ENCODE measurements around the gene METTL3.
"Not testable (repeated sequence)": the region's sequence is repeated elsewhere in the genome, so short reads cannot be mapped to it uniquely, and the experiment has no call there.

Gene METTL3

GRCh38 chr14:21510735-21511657 lies at the start of gene METTL3:
TSS of gene METTL3 (minus strand) at chr14:21511340. CDS start at chr14:21511223, 117 bp downstream.
- Mint-ChIP-seq H3K9me3 (no peaks in the 10 kb centered on the region), H3K36me3 (peaks cover 11% of the 10 kb centered on the region), H3K4me3 (peak within 1 kb of the TSS; percentile 97), H3K27me3 (no peaks in the 10 kb centered on the region), H3K27ac (peak within 1 kb of the TSS; percentile 95), H3K4me1 (peaks cover 34% of the 10 kb centered on the region)
- peak; percentile 100 for ATAC-seq

DNA sequence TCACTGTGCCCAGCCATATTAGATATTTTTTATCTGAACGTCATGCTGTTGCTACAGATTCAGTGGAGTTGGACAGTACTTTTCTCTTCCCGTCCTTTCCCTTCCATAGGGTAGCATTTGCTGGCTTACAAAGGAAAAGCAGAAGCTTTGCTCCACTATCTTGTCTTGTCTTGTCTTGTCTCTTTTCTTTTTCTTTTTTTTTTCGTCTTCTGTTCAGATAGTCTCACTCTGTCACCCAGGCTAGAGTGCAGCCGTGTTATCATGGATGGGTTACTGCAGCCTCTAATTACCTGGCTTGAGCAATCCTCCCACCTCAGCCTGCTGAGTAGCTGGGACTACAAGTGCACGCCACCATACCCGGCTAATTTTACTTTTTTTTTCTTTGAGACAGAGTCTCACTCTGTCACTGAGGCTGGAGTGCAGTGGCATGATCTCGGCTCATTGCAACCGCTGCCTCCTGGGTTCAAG lies 47.6 kb upstream of the METTL3 start:
- H3K4me3 Mint-ChIP-seq: no peak overlapping the region
- no peaks in the 10 kb centered on the region for H3K27me3 Mint-ChIP-seq
- no peaks in the 10 kb centered on the region for H3K36me3 Mint-ChIP-seq
- H3K9me3 Mint-ChIP-seq: no peaks in the 10 kb centered on the region
- ATAC-seq: no peak
- no peak overlapping the region for H3K27ac Mint-ChIP-seq
- H3K4me1 Mint-ChIP-seq: peaks cover 6% of the 10 kb centered on the region

GRCh38 chr14:21557084-21557901 lies 46.2 kb upstream of the METTL3 start:
- Mint-ChIP-seq H3K27ac (no peak overlapping the region), H3K36me3 (no peaks in the 10 kb centered on the region)
- peak; percentile 64 for ATAC-seq

DNA sequence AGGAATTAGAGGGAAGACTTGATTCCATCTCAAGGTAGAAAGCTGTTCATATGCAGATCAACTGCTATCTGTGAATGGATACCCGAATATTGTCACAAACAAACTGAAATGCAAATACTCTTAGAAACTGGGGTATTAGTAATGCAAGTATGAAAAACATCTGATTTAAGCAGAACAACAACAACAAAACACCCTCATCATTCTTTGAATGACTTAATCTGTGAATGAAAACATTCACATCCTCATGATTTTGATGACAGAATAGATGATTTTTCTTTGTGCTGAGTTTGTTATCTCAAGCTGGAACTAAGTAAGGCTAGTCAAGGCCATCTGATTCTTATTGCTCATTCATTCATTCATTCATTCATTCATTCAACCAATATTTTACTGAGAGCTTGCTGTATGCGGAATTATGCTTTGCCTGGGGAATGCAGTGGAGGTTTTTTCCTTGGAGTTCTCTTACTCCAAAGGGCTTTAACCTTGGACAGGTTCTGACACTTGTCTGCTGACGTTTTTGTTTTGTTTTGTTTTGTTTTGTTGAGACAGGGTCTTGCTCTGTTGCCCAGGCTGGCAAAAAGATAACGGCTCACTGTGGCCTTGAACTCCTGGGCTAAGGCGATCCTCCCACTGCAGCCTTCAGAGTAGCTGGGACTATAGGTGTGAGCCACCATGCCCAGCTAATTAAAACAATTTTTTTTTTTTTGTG lies 45.4 kb upstream of the METTL3 start:
- Mint-ChIP-seq H3K27ac (no peak overlapping the region), H3K36me3 (no peaks in the 10 kb centered on the region), H3K4me1 (peaks cover 6% of the 10 kb centered on the region), H3K4me3 (no peak overlapping the region), H3K27me3 (peaks cover 10% of the 10 kb centered on the region), H3K9me3 (no peaks in the 10 kb centered on the region)
- ATAC-seq: no peak

More at GRCh38 chr14:21557084-21557901, 46.2 kb upstream of the METTL3 start:
- peaks cover 9% of the 10 kb centered on the region for H3K27me3 Mint-ChIP-seq
- peak overlapping the region; percentile 1 for H3K4me3 Mint-ChIP-seq
- peaks cover 6% of the 10 kb centered on the region for H3K4me1 Mint-ChIP-seq
- H3K9me3 Mint-ChIP-seq: no peaks in the 10 kb centered on the region

- Mint-ChIP-seq H3K4me3 (no peak overlapping the region), H3K36me3 (no peaks in the 10 kb centered on the region), H3K27ac (no peak overlapping the region), H3K27me3 (peaks cover 10% of the 10 kb centered on the region), H3K9me3 (no peaks in the 10 kb centered on the region), H3K4me1 (peaks cover 6% of the 10 kb centered on the region)
- ATAC-seq: no peak
Measured at GRCh38 chr14:21553266-21553665, 42.1 kb upstream of the METTL3 start.

DNA sequence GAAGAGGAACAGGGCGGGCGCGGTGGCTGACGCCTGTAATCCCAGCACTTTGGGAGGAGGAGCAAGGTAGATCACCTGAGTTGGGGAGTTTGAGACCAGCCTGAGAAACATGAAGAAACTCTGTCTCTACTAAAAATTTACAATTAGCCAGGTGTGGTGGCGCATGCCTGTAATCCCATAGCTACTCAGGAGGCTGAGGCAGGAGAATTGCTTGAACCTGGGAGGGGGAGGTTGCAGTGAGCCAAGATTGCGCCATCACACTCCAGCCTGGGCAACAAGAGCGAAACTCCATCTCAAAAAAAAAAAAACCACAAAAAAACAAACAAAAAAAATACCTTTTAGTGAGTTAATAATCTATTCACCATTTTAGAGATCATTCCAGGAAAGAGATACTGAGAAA lies 33.4 kb upstream of the METTL3 start:
- H3K36me3 Mint-ChIP-seq, H3K4me1 Mint-ChIP-seq, H3K9me3 Mint-ChIP-seq, H3K27ac Mint-ChIP-seq, H3K4me3 Mint-ChIP-seq, ATAC-seq: not testable (repeated sequence)
- peaks cover 17% of the 10 kb centered on the region for H3K27me3 Mint-ChIP-seq

DNA sequence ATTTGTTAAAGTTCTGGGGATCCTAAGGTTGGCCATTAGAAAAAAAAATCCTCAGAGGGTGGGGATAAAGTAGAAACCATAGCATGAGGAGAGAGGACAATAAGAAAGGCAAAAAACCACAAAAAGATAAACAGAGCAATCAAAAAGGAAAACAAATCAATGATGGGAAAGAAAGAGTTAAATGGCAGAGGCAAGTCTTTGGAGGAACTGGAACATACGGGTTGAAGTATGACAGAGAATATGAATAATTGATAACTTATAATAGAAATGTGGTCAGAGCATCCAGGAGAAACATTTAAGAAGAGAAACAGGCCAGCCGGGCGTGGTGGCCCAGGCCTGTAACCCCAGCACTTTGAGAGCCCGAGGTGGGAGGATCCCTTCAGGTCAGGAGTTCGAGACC lies 32.8 kb upstream of the METTL3 start:
- Mint-ChIP-seq H3K9me3 (no peaks in the 10 kb centered on the region), H3K27me3 (peaks cover 23% of the 10 kb centered on the region), H3K27ac (no peak overlapping the region), H3K4me1 (no peaks in the 10 kb centered on the region), H3K4me3 (no peak overlapping the region), H3K36me3 (no peaks in the 10 kb centered on the region)
- no peak for ATAC-seq

DNA sequence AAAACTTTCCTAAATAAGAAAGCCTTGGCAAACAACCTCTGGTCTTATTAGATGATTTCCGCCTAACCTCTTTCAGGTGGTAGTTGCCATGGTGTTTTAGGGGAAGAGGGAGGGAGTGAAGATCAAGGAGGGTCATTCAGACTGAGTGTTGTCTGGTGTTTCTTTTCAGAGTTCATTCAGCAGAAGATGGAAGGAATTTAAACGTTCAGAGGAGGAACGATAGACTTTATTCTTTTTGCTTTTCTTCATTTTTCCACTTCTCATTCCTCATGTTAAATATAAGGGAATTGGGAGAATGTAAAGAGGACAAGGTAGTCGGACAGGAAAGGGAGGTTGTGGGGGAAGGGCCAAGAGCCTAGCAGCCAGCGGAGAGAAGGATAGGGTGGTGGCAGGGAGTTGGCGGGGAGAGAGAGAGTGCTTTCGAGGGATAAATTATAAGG lies 32.4 kb upstream of the METTL3 start:
- Mint-ChIP-seq H3K4me3 (no peak overlapping the region), H3K4me1 (no peaks in the 10 kb centered on the region), H3K36me3 (no peaks in the 10 kb centered on the region), H3K27me3 (peaks cover 27% of the 10 kb centered on the region), H3K27ac (no peak overlapping the region), H3K9me3 (no peaks in the 10 kb centered on the region)
- no peak for ATAC-seq

DNA sequence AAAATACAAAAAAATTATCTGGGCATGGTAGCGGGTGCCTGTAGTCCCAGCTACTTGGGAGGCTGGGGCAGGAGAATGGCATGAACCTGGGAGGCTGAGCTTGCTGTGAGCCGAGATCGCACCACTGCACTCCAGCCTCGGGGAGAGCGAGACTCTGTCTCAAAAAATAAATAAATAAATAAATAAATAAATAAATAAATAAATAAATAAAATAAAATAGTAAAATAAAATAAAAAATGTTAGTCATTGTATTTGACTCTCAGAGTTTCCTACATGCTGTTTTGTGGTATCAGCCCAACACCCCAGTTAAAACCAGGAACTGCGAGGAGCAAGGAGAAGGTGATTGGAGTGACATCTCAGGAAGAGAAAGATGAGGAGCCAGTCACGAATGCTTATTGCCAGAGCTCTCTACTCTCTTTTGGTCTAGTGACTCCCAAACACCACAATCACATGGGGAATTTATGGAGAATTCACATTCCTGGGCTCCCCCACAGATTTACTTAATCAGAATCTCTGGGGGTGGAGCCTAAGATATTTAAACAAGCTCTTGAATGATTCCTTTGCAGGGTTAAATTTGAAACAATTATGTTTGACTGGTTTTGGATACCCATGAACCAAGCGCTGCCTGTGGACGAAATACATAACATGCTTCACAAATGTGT lies 30.4 kb upstream of the METTL3 start:
- H3K9me3 Mint-ChIP-seq: no peaks in the 10 kb centered on the region
- no peak overlapping the region for H3K27ac Mint-ChIP-seq
- H3K36me3 Mint-ChIP-seq: no peaks in the 10 kb centered on the region
- no peak for ATAC-seq
- no peak overlapping the region for H3K4me3 Mint-ChIP-seq
- H3K4me1 Mint-ChIP-seq: peaks cover 9% of the 10 kb centered on the region
- H3K27me3 Mint-ChIP-seq: peaks cover 42% of the 10 kb centered on the region

- no peak for ATAC-seq
- H3K4me3 Mint-ChIP-seq: no peak overlapping the region
- H3K27me3 Mint-ChIP-seq: peaks cover 64% of the 10 kb centered on the region
- H3K9me3 Mint-ChIP-seq: no peaks in the 10 kb centered on the region
- H3K27ac Mint-ChIP-seq: no peak overlapping the region
- no peaks in the 10 kb centered on the region for H3K36me3 Mint-ChIP-seq
- peaks cover 13% of the 10 kb centered on the region for H3K4me1 Mint-ChIP-seq
Measured at GRCh38 chr14:21539189-21539940, 28.2 kb upstream of the METTL3 start.

DNA sequence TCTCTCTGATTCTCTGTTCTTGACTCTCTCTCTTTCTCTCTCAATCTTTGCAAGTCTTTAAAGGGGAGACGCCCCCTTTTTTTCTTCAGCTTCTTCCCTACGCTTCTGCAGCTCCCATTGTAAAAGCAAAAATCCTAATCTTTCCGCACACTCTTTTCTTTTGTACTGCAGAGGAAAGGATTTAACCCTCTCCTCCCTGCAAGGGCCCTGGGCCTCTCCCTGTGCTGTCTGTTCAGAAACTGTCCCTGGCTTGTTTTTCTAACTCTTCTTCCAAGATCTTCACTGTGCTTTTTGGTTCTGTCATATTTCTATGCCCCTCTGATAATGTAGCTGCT lies 25.9 kb upstream of the METTL3 start:
- Mint-ChIP-seq H3K4me3 (peak overlapping the region; percentile 22), H3K9me3 (no peaks in the 10 kb centered on the region), H3K36me3 (no peaks in the 10 kb centered on the region), H3K27me3 (peaks cover 55% of the 10 kb centered on the region), H3K4me1 (peaks cover 13% of the 10 kb centered on the region), H3K27ac (no peak overlapping the region)
- ATAC-seq: no peak

DNA sequence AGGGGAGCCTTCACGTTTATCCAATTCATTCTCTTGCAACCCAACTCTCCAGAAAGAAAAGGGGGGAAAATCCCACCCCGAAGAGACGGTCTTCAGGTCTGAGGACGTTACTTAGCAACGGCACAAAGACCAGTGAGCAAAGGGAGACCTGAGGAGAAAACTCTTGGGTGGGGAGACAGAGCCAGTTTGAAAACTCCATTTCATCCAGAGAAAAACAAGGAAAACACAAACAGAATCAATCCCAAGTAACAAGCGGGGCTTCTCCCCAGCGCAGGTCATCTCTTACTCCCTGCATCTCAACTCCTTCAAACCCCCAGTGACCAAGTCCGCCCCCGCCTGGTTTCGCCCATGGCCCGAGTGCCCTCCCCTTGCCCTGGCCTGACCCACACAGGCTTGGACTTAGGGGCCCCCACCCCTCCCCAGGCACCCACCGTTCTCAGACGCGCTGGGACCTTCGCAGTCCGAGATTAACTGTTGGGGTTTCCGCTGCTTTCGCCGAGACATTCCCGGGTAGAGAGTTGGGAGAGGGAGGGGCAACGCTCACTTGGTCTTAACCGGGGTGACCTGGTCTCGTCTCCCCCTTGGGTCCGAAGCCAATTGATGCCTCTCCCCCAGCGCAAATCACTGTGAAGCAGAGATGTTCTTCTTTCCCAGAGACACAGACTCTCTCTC lies 25.4 kb upstream of the METTL3 start:
- peaks cover 13% of the 10 kb centered on the region for H3K4me1 Mint-ChIP-seq
- no peak for ATAC-seq
- H3K9me3 Mint-ChIP-seq: no peaks in the 10 kb centered on the region
- no peak overlapping the region for H3K27ac Mint-ChIP-seq
- H3K27me3 Mint-ChIP-seq: peaks cover 55% of the 10 kb centered on the region
- peak overlapping the region; percentile 22 for H3K4me3 Mint-ChIP-seq
- H3K36me3 Mint-ChIP-seq: no peaks in the 10 kb centered on the region

- H3K4me3 Mint-ChIP-seq: no peak overlapping the region
- no peak for ATAC-seq
- H3K4me1 Mint-ChIP-seq: peaks cover 13% of the 10 kb centered on the region
- H3K27ac Mint-ChIP-seq: no peak overlapping the region
- peaks cover 55% of the 10 kb centered on the region for H3K27me3 Mint-ChIP-seq
- no peaks in the 10 kb centered on the region for H3K36me3 Mint-ChIP-seq
- no peaks in the 10 kb centered on the region for H3K9me3 Mint-ChIP-seq
Measured at GRCh38 chr14:21535545-21536417, 24.6 kb upstream of the METTL3 start.

Data from stimulated activated memory B cell treated with anti-CD40 and anti-IgM and Interleukin-4, amounts not matched to agents 10 μg/mL and 1 μg/mL and 100 μg/mL, for 72 hours (primary cell).